IMR-90 (cell line): Measurements from ENCODE around the gene CD99L2. TPM values are rescaled to one million over a fixed set of nuclear protein-coding genes. Genes with fewer than 3 reads are reported as not detected.

Source experiments
- ATAC-seq: fragments of 200-7000 bp; cut with Tn5 transposase; 2 replicates; pipeline ENCODE4 v1.9.1; 2020; ENCODE audit warnings: low read depth, mild to moderate bottlenecking, moderate library complexity
- BruUV-seq: library from RNA; stranded (reverse); fragments of 400-500 nt; replicated peaks from 2 replicates; lab custom pipeline; 2021; lab: Mats Ljungman, UMichigan
- CTCF ChIA-PET: fragments of 300-600 bp; formaldehyde crosslinking; extraction: SDS; loops from one replicate; lab custom pipeline; 2021; ENCODE audit warnings: antibody characterized with exemption; lab: Yijun Ruan, JAX
- POLR2A ChIA-PET: fragments of 300-600 bp; sonication (Branson Sonifier 250); formaldehyde crosslinking; loops from one replicate; lab custom pipeline; 2022; ENCODE audit warnings: antibody characterized with exemption; ENCODE audit not compliant: unreplicated experiment; lab: Charles Lee
- DNase-seq: peaks from one replicate; pipeline ENCODE4 v3.0.0; 2013
- H2AFZ ChIP-seq: replicated peaks from 2 replicates; pipeline ENCODE3; 2013; ENCODE audit warnings: low read length, mild to moderate bottlenecking; ENCODE audit not compliant: poor library complexity
- H2AK5ac ChIP-seq: 2 replicates; pipeline ENCODE4 v1.6.1; 2013; ENCODE audit warnings: low read depth, low read length, inconsistent platforms
- H2AK9ac ChIP-seq: replicated peaks from 2 replicates; pipeline ENCODE3; 2013; ENCODE audit warnings: mild to moderate bottlenecking, low read depth, low read length, moderate library complexity; ENCODE audit not compliant: poor library complexity
- H2BK120ac ChIP-seq: 2 replicates; pipeline ENCODE4 v1.6.1; 2013; ENCODE audit warnings: low read depth, low read length, inconsistent platforms
- H2BK15ac ChIP-seq: 3 replicates; pipeline ENCODE4 v1.6.1; 2013; ENCODE audit warnings: low read depth, low read length, inconsistent platforms
- H2BK20ac ChIP-seq: 2 replicates; pipeline ENCODE4 v1.6.1; 2013; ENCODE audit warnings: low read depth, mild to moderate bottlenecking, inconsistent platforms, low read length, moderate library complexity
- H2BK5ac ChIP-seq: 2 replicates; pipeline ENCODE4 v1.6.1; 2013; ENCODE audit warnings: mild to moderate bottlenecking, low read depth, low read length, inconsistent platforms; ENCODE audit not compliant: poor library complexity, severe bottlenecking
- H3K14ac ChIP-seq: replicated peaks from 2 replicates; pipeline ENCODE4 v1.6.1; 2013; ENCODE audit warnings: low read depth, low read length, inconsistent platforms
- H3K18ac ChIP-seq: 2 replicates; pipeline ENCODE4 v1.6.1; 2013; ENCODE audit warnings: low read depth, low read length, control low read depth
- H3K23ac ChIP-seq: 2 replicates; pipeline ENCODE4 v1.6.1; 2013; ENCODE audit warnings: low read depth, low read length, inconsistent platforms
- H3K27ac ChIP-seq: 2 replicates; pipeline ENCODE4 v1.5.1; 2013; ENCODE audit warnings: mild to moderate bottlenecking, control low read depth, low read length; ENCODE audit not compliant: insufficient read depth
- H3K27me3 ChIP-seq: 2 replicates; pipeline ENCODE4 v1.6.1; 2013; ENCODE audit warnings: low read length; ENCODE audit not compliant: control insufficient read depth, insufficient read depth
- H3K36me3 ChIP-seq: 2 replicates; pipeline ENCODE4 v1.6.1; 2013; ENCODE audit warnings: low read length, mixed read lengths; ENCODE audit not compliant: control insufficient read depth, insufficient read depth
- H3K4ac ChIP-seq: 2 replicates; pipeline ENCODE4 v1.6.1; 2013; ENCODE audit warnings: low read depth, low read length, inconsistent platforms
- H3K4me1 ChIP-seq: 2 replicates; pipeline ENCODE4 v1.6.1; 2013; ENCODE audit warnings: low read length, mixed read lengths; ENCODE audit not compliant: control insufficient read depth, insufficient read depth
- H3K4me2 ChIP-seq: 2 replicates; pipeline ENCODE4 v1.6.1; 2013; ENCODE audit warnings: low read depth, mild to moderate bottlenecking, control low read depth, low read length, moderate library complexity
- H3K4me3 ChIP-seq: 2 replicates; pipeline ENCODE4 v1.5.1; 2013; ENCODE audit warnings: low read depth, mild to moderate bottlenecking, control low read depth, low read length, moderate library complexity; ENCODE audit not compliant: insufficient read depth
- H3K56ac ChIP-seq: 2 replicates; pipeline ENCODE4 v1.6.1; 2013; ENCODE audit warnings: low read length, inconsistent platforms; ENCODE audit not compliant: insufficient read depth; ENCODE audit errors: extremely low read depth
- H3K79me1 ChIP-seq, 2 experiments: 2 replicates each; pipeline ENCODE4 v1.6.1; 2013; ENCODE audit warnings: low read length in 2 of 2, inconsistent platforms in 1 of 2, low read depth in 1 of 2
- H3K9ac ChIP-seq: 2 replicates; pipeline ENCODE4 v1.6.1; 2013; ENCODE audit warnings: low read depth, low read length, control low read depth
- H3K9me1 ChIP-seq: 2 replicates; pipeline ENCODE4 v1.6.1; 2013; ENCODE audit warnings: low read length, inconsistent platforms; ENCODE audit not compliant: insufficient read depth
- H3K9me3 ChIP-seq: 2 replicates; pipeline ENCODE4 v1.6.1; 2013; ENCODE audit warnings: low read length; ENCODE audit not compliant: control insufficient read depth, insufficient read depth
- H4K20me1 ChIP-seq: 2 replicates; pipeline ENCODE4 v1.6.1; 2013; ENCODE audit warnings: low read length, inconsistent platforms; ENCODE audit not compliant: insufficient read depth
- H4K5ac ChIP-seq: 2 replicates; pipeline ENCODE4 v1.6.1; 2013; ENCODE audit warnings: mild to moderate bottlenecking, low read depth, low read length, control low read depth
- H4K8ac ChIP-seq, 2 experiments: 2 replicates each; pipeline ENCODE4 v1.6.1; 2013; ENCODE audit warnings: low read depth in 2 of 2, low read length in 2 of 2, control low read depth in 1 of 2, inconsistent platforms in 1 of 2
- H4K91ac ChIP-seq: 2 replicates; pipeline ENCODE4 v1.6.1; 2013; ENCODE audit warnings: low read depth, low read length, inconsistent platforms; ENCODE audit not compliant: insufficient read depth
- CHD1 ChIP-seq: IDR thresholded peaks from 2 replicates; pipeline ENCODE4 v1.6.1; 2012; ENCODE audit warnings: low read depth, low read length, improper control_type of control experiment
- CTCF ChIP-seq: conservative IDR thresholded peaks from 2 replicates; pipeline ENCODE4 v1.5.1; 2012; ENCODE audit warnings: mild to moderate bottlenecking, low read depth, low read length, improper control_type of control experiment
- MAFK ChIP-seq: IDR thresholded peaks from 2 replicates; pipeline ENCODE4 v1.6.1; 2012; ENCODE audit warnings: low read depth, low read length, improper control_type of control experiment
- MAZ ChIP-seq: IDR thresholded peaks from 2 replicates; pipeline ENCODE4 v1.6.1; 2012; ENCODE audit warnings: low read depth, mild to moderate bottlenecking, low read length, improper control_type of control experiment, moderate library complexity, borderline replicate concordance
- MXI1 ChIP-seq: IDR thresholded peaks from 2 replicates; pipeline ENCODE4 v1.6.1; 2012; ENCODE audit warnings: low read depth, mild to moderate bottlenecking, low read length, moderate library complexity, borderline replicate concordance
- RAD21 ChIP-seq: IDR thresholded peaks from 2 replicates; pipeline ENCODE4 v1.6.1; 2012; ENCODE audit warnings: low read length, improper control_type of control experiment
- SMC3 ChIP-seq: fragments of 150-350 bp; IDR thresholded peaks from 2 replicates; pipeline ENCODE4 v1.6.1; 2016; ENCODE audit warnings: low read depth, mild to moderate bottlenecking, antibody characterized with exemption, low read length, moderate library complexity
- WGBS, 2 experiments: methylation state at CpG; one replicate each; pipeline versions ENCODE4 v1.1.5 to v1.1.7; 2013; ENCODE audit warnings: missing lambda C conversion rate in 2 of 2; ENCODE audit not compliant: insufficient read length in 1 of 2; ENCODE audit errors: extremely low coverage in 2 of 2; 5-methylcytosine and 5-hydroxymethylcytosine counted together
- dilution Hi-C: fragments of 300-500 bp; cut with HindIII; formaldehyde crosslinking; loops from one replicate; pipeline ENCODE4 v1.14.3; 2018; ENCODE audit warnings: low sequenced_read_pairs; ENCODE audit not compliant: unreplicated experiment
- in situ Hi-C: fragments of 300-500 bp; cut with MboI; formaldehyde crosslinking; loops from 3 replicates; pipeline ENCODE4 v1.14.3; 2019; ENCODE audit warnings: low sequenced_read_pairs, inconsistent platforms, mixed read lengths
- intact Hi-C: fragments of 100-400 bp; cut with micrococcal nuclease; formaldehyde crosslinking; loops from 2 replicates; pipeline ENCODE4 v1.10.0; 2022
- polyA plus RNA-seq, 3 experiments: library from polyadenylated mRNA; depleted of rRNA; stranded (reverse); fragments of >200 nt; gene quantifications; 2 replicates each; pipeline ENCODE4 v1.2.3, GENCODE V29; 2012; ENCODE audit warnings: low replicate concordance in 1 of 3
- total RNA-seq: library from RNA; depleted of rRNA; stranded (reverse); fragments of >200 nt; gene quantifications from 2 replicates; pipeline ENCODE4 v1.2.3, GENCODE V29; 2012

Gene CD99L2
- total and polyA plus RNA-seq, 2 of the 4 experiments (the other 2 are of a cell fraction), result 17.4 to 41.4 TPM

GRCh38 chrX:150813922-150814321, 84.5 kb downstream of the CD99L2 start:
- Histone ChIP-seq H3K9me3 (no peaks in the 10 kb centered on the region), H3K36me3 (peaks cover 3% of the 10 kb centered on the region; the same call in 1 of the 2 replicates), H2AK5ac (no peak overlapping the region), H3K23ac (no peak overlapping the region), H2BK120ac (no peak overlapping the region), H2BK15ac (no peak overlapping the region), H4K91ac (no peak overlapping the region), H3K14ac (no peak overlapping the region), H2AK9ac (no peak overlapping the region), H3K18ac (no peak overlapping the region), H2BK5ac (no peak overlapping the region), H3K27me3 (no peaks in the 10 kb centered on the region), H3K79me1 (no peaks in the 10 kb centered on the region), H4K5ac (no peak overlapping the region), H3K9me1 (no peaks in the 10 kb centered on the region; the same call in 1 of the 2 replicates), H3K56ac (no peak overlapping the region), H4K20me1 (no peaks in the 10 kb centered on the region), H2BK20ac (no peak overlapping the region), H4K8ac (no peak overlapping the region), H2AFZ (no peak overlapping the region), H3K4me2 (no peak overlapping the region), H3K27ac (no peak overlapping the region), H3K9ac (no peak overlapping the region), H3K4me3 (no peak overlapping the region), H3K4me1 (no peaks in the 10 kb centered on the region), H3K4ac (no peak overlapping the region)
- intact Hi-C loops, result no loop called here
- dilution Hi-C loops, result no loop called here
- in situ Hi-C loops, result no loop called here
- no peak for DNase-seq
- CTCF ChIA-PET, result no interaction called here
- POLR2A ChIA-PET, result no interaction called here
- TF ChIP-seq MAZ, result no peak
- TF ChIP-seq SMC3, result no peak
- no peak for TF ChIP-seq MXI1
- no peak for TF ChIP-seq CHD1
- no peak for TF ChIP-seq RAD21
- no peak for TF ChIP-seq MAFK
- TF ChIP-seq CTCF, result no peak
- no TSS peak for BruUV-seq
- no peak for ATAC-seq
- WGBS, 2 experiments, result no CpG with 5 or more reads among the region's 5 CpGs
